Gastrocnemius medialis (tissue), 4 donors: Measurements from ENCODE around the gene AP1S2. TPM values are rescaled to one million over a fixed set of nuclear protein-coding genes. Genes with fewer than 3 reads are reported as not detected.
A peak's percentile ranks its signal among the peaks of the same experiment; 100 is the strongest.

Source experiments
- ATAC-seq, 2 donors: fragments of 150-250 bp; one replicate each; pipeline ENCODE4 v1.9.1; 2016
- DNase-seq, 2 donors: peaks; one replicate each; pipeline ENCODE4 v3.0.0-alpha.2; 2019
- H3K27ac ChIP-seq, 4 donors: fragments of 200-600 bp; sonication (generic); 1 replicate in 1 of 4; 2 replicates in 3 of 4; pipeline ENCODE4 v1.5.1; 2016 to 2018; ENCODE audit warnings: mild to moderate bottlenecking in 2 of 4, moderate library complexity in 1 of 4
- H3K27me3 ChIP-seq, 3 donors: fragments of 200-600 bp; sonication (generic) in 2 of 3; 1 replicate in 1 of 3; 2 replicates in 2 of 3; pipeline versions ENCODE4 v1.5.1 to v1.6.0; 2016 to 2019; ENCODE audit warnings: mild to moderate bottlenecking in 1 of 3, moderate library complexity in 1 of 3
- H3K36me3 ChIP-seq, 2 donors: fragments of 200-600 bp; sonication (generic) in 1 of 2; one replicate each; pipeline ENCODE4 v1.5.1; 2017 to 2018
- H3K4me1 ChIP-seq, 2 donors: fragments of 200-600 bp; sonication (generic) in 1 of 2; one replicate each; pipeline ENCODE4 v1.5.1; 2016 to 2017; ENCODE audit warnings: mild to moderate bottlenecking in 2 of 2
- H3K4me3 ChIP-seq, 4 donors: fragments of 200-600 bp; sonication (generic) in 3 of 4; 1 replicate in 1 of 4; 2 replicates in 3 of 4; pipeline ENCODE4 v1.5.1; 2016 to 2019; ENCODE audit warnings: mild to moderate bottlenecking in 2 of 4
- H3K9me3 ChIP-seq, 3 donors: fragments of 200-600 bp; sonication (generic) in 2 of 3; 1 replicate in 1 of 3; 2 replicates in 2 of 3; pipeline ENCODE4 v1.5.1; 2016 to 2019
- CTCF ChIP-seq, 5 experiments: fragments of 450-650 bp in 3 of 5; fragments of 200-600 bp in 2 of 5; sonication (generic) in 2 of 5; IDR thresholded peaks in 4 of 5; conservative IDR thresholded peaks in 1 of 5; 1 replicate in 4 of 5; 2 replicates in 1 of 5; pipeline ENCODE4 v1.5.1; 2016 to 2019; ENCODE audit warnings: antibody characterized with exemption in 5 of 5, mild to moderate bottlenecking in 3 of 5, moderate library complexity in 3 of 5
- POLR2A ChIP-seq, 2 donors: fragments of 450-650 bp; IDR thresholded peaks; one replicate each; pipeline ENCODE4 v1.6.1; 2017; ENCODE audit warnings: antibody characterized with exemption in 2 of 2, mild to moderate bottlenecking in 2 of 2, moderate library complexity in 2 of 2
- in situ Hi-C, 4 donors: fragments of 200-750 bp; cut with MboI; loops; one replicate each; pipeline versions ENCODE4 v1.15.0 to v1.8.0; 2017; ENCODE audit warnings: low sequenced_read_pairs in 4 of 4
- intact Hi-C: fragments of 100-400 bp; cut with DNase I; formaldehyde crosslinking; loops from one replicate; pipeline ENCODE4 v1.15.1; 2023; ENCODE audit warnings: low total_unique reads
- total RNA-seq, 4 donors: library from RNA; depleted of rRNA; stranded (reverse); fragments of >200 nt; gene quantifications; one replicate each; pipeline versions ENCODE4 v1.1.0 to v1.2.3, GENCODE V29; 2016

Gene AP1S2
- total RNA-seq, 4 donors from 2014 or later, result 79.8 to 155 (median 122) TPM

- no peaks in the 10 kb centered on the region for H3K9me3 ChIP-seq
- H3K27me3 ChIP-seq, result no peaks in the 10 kb centered on the region
- H3K27ac ChIP-seq, result no peak overlapping the region
- in situ Hi-C loops, result no loop called here
- H3K4me1 ChIP-seq, result no peaks in the 10 kb centered on the region
- DNase-seq (no peak), ATAC-seq (no peak)
- intact Hi-C loops, result no loop called here
- H3K36me3 ChIP-seq, result no peaks in the 10 kb centered on the region
- TF ChIP-seq CTCF (IDR thresholded peaks at IDR 0.05 in 4 of 5, conservative IDR thresholded peaks at IDR 0.05 in 1 of 5) (no peak), POLR2A (IDR thresholded peaks at IDR 0.05) (no peak)
- no peak overlapping the region for H3K4me3 ChIP-seq
Measured at GRCh38 chrX:15870310-15870709, 15.7 kb upstream of the AP1S2 start.

- H3K27ac ChIP-seq, result no peak overlapping the region
- no peak overlapping the region for H3K4me3 ChIP-seq
- H3K9me3 ChIP-seq, result no peaks in the 10 kb centered on the region
- DNase-seq (no peak), ATAC-seq (no peak)
- in situ Hi-C loops, result no loop called here
- no peaks in the 10 kb centered on the region for H3K36me3 ChIP-seq
- TF ChIP-seq POLR2A (IDR thresholded peaks at IDR 0.05) (no peak), CTCF (IDR thresholded peaks at IDR 0.05 in 4 of 5, conservative IDR thresholded peaks at IDR 0.05 in 1 of 5) (no peak)
- no peaks in the 10 kb centered on the region for H3K4me1 ChIP-seq
- intact Hi-C loops, result no loop called here
- H3K27me3 ChIP-seq, result no peaks in the 10 kb centered on the region
Measured at GRCh38 chrX:15869695-15870094, 15.1 kb upstream of the AP1S2 start.

- ATAC-seq (no peak), DNase-seq (no peak)
- H3K4me1 ChIP-seq, result no peaks in the 10 kb centered on the region
- no peaks in the 10 kb centered on the region for H3K9me3 ChIP-seq
- in situ Hi-C loops, result no loop called here
- H3K4me3 ChIP-seq, result no peak overlapping the region
- H3K36me3 ChIP-seq, result no peaks in the 10 kb centered on the region
- no peak overlapping the region for H3K27ac ChIP-seq
- H3K27me3 ChIP-seq, result no peaks in the 10 kb centered on the region
- TF ChIP-seq POLR2A (IDR thresholded peaks at IDR 0.05) (no peak), CTCF (IDR thresholded peaks at IDR 0.05 in 4 of 5, conservative IDR thresholded peaks at IDR 0.05 in 1 of 5) (no peak)
- intact Hi-C loops, result no loop called here
Measured at GRCh38 chrX:15866147-15866546, 11.5 kb upstream of the AP1S2 start.

GRCh38 chrX:15864629-15865028 is 10.0 kb upstream of the AP1S2 start:
- Histone ChIP-seq H3K36me3 (no peaks in the 10 kb centered on the region), H3K9me3 (no peaks in the 10 kb centered on the region), H3K4me3 (no peak overlapping the region), H3K27ac (peak overlapping the region; percentile 41 to 73 (median 60)), H3K27me3 (peaks cover 0 to 2% (median 0%) of the 10 kb centered on the region in 3 donors), H3K4me1 (no peaks in the 10 kb centered on the region)
- ATAC-seq (no peak), DNase-seq (no peak)
- no peak for TF ChIP-seq CTCF (IDR thresholded peaks at IDR 0.05 in 4 of 5, conservative IDR thresholded peaks at IDR 0.05 in 1 of 5)
- TF ChIP-seq POLR2A (IDR thresholded peaks at IDR 0.05), result no peak
- intact Hi-C loops, result no loop called here
- in situ Hi-C loops, result no loop called here

- TF ChIP-seq POLR2A (IDR thresholded peaks at IDR 0.05) (no peak), CTCF (IDR thresholded peaks at IDR 0.05 in 4 of 5, conservative IDR thresholded peaks at IDR 0.05 in 1 of 5) (no peak)
- in situ Hi-C loops, result no loop called here
- Histone ChIP-seq H3K27ac (peak overlapping the region; percentile 41 to 73 (median 60)), H3K9me3 (no peaks in the 10 kb centered on the region), H3K4me1 (no peaks in the 10 kb centered on the region), H3K4me3 (no peak overlapping the region), H3K36me3 (no peaks in the 10 kb centered on the region), H3K27me3 (peaks cover 0 to 2% (median 0%) of the 10 kb centered on the region in 3 donors)
- DNase-seq (peak in 1 of 2 donors; percentile 27), ATAC-seq (peak; percentile 75 to 97)
- intact Hi-C loops, result no loop called here
Measured at GRCh38 chrX:15864023-15864422, 9.4 kb upstream of the AP1S2 start.
